G401.6 (cell line): ENCODE results near the gene PRDM15.

Experiments used
- FAIRE-seq: peaks from 2 replicates; lab custom pipeline; 2012; peaks lifted over from hg19 to GRCh38; lab: Jason Lieb, UNC

Gene PRDM15

GRCh38 chr21:41839387-41840000 lies 39.6 kb downstream of the PRDM15 start:
- FAIRE-seq, result no peak

DNA sequence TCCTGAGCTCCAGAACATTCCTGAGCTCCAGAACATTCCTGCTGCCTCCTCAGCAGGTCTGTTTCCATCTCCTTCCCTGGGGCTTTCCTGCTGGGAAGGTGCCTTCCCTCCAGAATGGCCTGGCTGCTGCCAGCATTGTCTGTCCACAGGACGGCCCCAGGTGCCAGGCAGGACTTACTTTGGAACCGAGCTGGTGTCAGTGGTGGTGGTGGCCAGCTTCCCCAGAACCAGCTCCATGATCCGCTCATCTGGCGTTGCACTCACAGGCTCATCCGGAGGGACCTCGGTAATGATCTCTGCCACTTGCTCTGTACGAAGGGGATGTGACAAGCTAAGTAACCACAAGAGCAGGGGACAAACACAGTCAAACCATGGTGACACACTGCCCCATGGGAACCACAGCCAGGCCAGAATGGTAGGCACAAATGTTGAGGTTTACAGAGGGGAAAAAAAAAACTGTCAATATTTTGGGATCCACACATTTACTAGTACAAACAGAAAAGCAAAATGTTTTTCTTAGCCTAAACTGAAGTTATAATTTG lies 41.3 kb downstream of the PRDM15 start:
- no peak for FAIRE-seq

GRCh38 chr21:41836166-41837015 lies 42.8 kb downstream of the PRDM15 start:
- no peak for FAIRE-seq

DNA sequence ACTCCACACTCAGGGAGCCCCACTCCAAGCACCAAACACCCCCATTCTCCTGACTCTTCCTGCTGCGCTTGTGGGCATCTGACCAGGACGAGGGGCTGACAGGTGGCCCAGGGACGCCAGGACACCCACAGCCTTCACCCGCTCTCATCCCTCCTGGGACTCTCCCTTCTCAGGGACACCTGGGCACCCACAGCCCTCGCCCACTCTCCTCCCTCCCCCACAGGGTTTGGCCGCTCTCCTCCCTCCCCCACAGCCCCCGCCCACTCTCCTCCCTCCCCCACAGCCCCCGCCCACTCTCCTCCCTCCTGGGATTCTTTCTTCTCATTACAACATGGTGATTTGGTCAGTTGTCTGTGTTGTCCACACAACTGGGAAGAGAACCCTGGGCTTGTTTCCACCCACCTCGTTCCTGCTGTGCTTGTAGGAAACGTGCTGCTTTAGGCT lies 43.4 kb downstream of the PRDM15 start:
- no peak for FAIRE-seq

- no peak for FAIRE-seq
Measured at GRCh38 chr21:41834926-41835663, 44.0 kb downstream of the PRDM15 start.

- FAIRE-seq, result no peak
Measured at GRCh38 chr21:41834252-41834925, 44.8 kb downstream of the PRDM15 start.

GRCh38 chr21:41833497-41834115 lies 45.5 kb downstream of the PRDM15 start:
- no peak for FAIRE-seq

DNA sequence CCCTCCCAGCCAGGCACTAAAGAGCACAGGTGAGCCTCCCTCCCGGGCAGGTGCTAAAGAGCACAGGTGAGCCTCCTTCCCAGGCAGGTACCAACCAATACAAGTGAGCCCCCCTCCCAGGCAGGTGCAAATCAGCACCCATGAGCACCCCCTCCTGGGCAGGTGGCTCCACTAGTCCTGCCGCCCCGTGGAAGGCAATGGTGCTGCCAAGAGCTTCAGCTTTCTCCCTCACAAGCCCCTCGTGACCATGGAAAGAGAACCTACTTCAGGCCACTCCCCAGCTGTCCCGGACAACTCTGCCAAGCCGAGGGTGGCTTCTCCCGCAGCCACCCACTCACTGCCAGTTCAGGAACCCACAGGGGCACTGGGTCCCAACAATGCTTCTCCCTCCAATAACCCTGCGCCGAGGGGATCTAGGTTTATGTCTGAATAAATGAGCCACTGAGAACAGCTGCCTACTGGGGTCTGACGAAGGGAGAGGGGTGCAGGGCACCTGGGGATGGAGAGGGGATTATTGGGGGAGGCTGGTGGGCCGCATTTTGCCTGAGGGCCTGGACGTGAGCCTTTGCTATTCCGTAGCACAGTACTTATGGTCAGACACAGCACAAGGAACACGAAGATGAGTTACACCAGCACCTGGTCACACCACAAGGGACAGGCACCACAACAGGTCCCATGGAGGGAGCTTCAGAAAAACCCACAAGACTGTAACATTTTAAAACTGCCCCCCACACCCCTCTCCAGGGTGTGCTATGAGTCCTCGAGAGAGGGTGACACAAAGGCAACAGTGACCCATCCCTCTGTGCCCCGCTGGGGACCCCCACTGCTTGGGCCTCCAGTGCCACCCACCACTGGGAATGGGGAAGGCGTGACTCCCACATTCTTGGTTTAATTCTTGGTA lies 46.3 kb downstream of the PRDM15 start:
- no peak for FAIRE-seq

DNA sequence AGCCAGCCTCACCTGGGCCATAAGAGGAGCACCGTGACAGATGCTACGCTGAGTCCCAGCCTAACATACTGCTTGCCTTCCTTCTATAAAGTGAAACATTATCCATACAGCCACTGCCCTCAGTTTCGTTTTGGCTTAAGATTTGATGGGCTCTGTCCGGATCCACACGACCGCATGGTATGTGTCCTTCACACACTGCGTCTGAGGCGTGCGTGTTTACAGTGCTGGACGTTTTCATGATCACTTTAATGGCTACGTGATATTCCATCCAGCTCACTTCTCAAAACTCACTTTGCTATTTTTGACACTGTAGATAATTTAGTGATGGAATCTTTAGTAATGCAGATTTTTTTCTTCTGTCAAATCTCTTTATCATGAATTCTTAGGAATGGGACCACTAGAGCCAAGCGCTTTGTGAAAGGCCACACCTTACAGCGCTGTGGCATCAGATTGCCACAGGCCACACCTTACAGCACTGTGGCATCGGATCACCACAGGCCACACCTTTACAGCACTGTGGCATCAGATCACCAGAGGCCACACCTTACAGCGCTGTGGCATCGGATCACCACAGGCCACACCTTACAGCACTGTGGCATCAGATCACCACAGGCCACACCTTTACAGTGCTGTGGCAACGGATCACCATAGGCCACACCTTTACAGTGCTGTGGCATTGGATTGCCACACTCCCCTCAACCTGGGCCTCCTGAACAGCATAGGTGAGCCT lies 47.1 kb downstream of the PRDM15 start:
- no peak for FAIRE-seq

- no peak for FAIRE-seq
Measured at GRCh38 chr21:41831453-41831831, 47.7 kb downstream of the PRDM15 start.

- FAIRE-seq, result no peak
Measured at GRCh38 chr21:41830764-41831452, 48.2 kb downstream of the PRDM15 start.

DNA sequence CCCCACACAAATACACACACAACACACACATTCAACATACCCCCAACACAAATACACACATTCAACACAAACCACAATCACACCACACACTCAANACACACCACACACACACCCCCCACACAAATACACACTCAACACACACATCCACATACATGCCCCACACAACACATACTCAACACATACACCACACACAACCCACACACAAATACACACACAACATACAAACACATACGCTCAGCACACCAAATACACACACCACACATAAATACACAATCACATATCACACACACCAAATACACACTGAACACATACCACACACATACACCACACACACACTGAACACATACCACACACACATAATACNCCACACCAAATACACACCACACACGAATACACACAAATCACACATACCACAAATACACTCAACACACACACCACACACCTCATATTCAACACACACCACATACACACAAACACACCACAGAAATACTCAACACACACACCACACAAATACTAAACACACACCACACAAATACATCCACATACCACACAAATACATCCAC lies 48.9 kb downstream of the PRDM15 start:
- no peak for FAIRE-seq

DNA sequence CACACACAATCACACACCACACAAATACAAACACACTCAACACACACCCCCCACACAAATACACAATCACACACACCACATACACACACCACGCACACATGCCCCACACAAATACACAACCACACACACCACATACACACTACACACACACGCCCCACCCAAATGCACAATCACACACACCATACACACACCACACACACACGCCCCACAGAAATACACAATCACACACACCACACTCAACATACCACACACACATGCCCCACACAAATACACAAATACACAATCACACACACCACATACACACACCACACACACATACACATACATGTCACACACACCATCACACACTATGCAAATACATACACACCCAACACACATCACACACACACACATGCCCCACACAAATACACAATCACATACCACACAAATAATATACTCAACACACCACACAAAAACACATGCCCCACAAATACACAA lies 50.2 kb downstream of the PRDM15 start:
- no peak for FAIRE-seq

GRCh38 chr21:41827951-41828883 lies 50.9 kb downstream of the PRDM15 start:
- no peak for FAIRE-seq

DNA sequence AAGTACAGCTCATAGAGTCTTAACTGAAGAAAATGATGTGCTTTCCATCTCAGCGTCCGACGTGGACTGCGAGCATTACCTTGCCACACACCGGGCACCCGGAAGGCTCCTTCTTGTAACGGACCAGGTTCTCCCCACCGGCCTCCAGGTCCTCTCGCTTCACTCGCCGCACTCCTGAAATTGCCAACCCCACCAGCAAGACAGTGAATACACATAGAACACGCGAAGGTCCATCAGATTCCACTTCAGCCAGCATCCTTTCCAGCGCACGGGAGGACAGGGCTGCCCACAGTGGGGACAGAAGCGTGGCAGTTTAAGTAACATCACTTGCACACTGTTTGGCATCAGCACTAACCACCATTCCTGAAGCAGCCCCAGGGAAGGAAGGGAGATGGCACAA lies 53.3 kb downstream of the PRDM15 start:
- FAIRE-seq, result no peak

- no peak for FAIRE-seq
Measured at GRCh38 chr21:41825216-41825615, 53.9 kb downstream of the PRDM15 start.

- no peak for FAIRE-seq
Measured at GRCh38 chr21:41824466-41825207, 54.5 kb downstream of the PRDM15 start.
